ENCODE results near the gene PPP1R3D. TPM values are rescaled to one million over a fixed set of nuclear protein-coding genes. Genes with fewer than 3 reads are reported as not detected.
A peak's percentile ranks its signal among the peaks of the same experiment; 100 is the strongest.

PPP1R3D gene
- total RNA-seq, 1 donor from 2014 or later, result 0.30 TPM

GRCh38 chr20:59985864-59986263 lies 45.8 kb upstream of the PPP1R3D start:
- no peak for TF ChIP-seq EZH2 (IDR thresholded peaks at IDR 0.05)
- TF ChIP-seq, protein P1, sequence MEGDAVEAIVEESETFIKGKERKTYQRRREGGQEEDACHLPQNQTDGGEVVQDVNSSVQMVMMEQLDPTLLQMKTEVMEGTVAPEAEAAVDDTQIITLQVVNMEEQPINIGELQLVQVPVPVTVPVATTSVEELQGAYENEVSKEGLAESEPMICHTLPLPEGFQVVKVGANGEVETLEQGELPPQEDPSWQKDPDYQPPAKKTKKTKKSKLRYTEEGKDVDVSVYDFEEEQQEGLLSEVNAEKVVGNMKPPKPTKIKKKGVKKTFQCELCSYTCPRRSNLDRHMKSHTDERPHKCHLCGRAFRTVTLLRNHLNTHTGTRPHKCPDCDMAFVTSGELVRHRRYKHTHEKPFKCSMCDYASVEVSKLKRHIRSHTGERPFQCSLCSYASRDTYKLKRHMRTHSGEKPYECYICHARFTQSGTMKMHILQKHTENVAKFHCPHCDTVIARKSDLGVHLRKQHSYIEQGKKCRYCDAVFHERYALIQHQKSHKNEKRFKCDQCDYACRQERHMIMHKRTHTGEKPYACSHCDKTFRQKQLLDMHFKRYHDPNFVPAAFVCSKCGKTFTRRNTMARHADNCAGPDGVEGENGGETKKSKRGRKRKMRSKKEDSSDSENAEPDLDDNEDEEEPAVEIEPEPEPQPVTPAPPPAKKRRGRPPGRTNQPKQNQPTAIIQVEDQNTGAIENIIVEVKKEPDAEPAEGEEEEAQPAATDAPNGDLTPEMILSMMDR (IDR thresholded peaks at IDR 0.05), result peak; percentile 29
- Mint-ChIP-seq H3K27ac (no peak overlapping the region), H3K4me1 (peaks cover 9% of the 10 kb centered on the region), H3K36me3 (no peaks in the 10 kb centered on the region), H3K9me3 (peaks cover 4% of the 10 kb centered on the region), H3K4me3 (no peak overlapping the region), H3K27me3 (ENCODE audit: insufficient read depth, low read depth) (peaks cover 4% of the 10 kb centered on the region)
- Histone ChIP-seq H3K9ac (no peak overlapping the region), H2AFZ (replicated peaks) (no peak overlapping the region), H3K4me3 (no peak overlapping the region), H3K27ac (no peak overlapping the region), H3K4me2 (no peak overlapping the region), H3K4me1 (peaks cover 7% of the 10 kb centered on the region), H3K36me3 (no peaks in the 10 kb centered on the region), H4K20me1 (ENCODE audit: low read depth) (no peaks in the 10 kb centered on the region), H3K9me3 (ENCODE audit: low read depth) (no peaks in the 10 kb centered on the region), H3F3A (ENCODE audit: low read depth) (no peaks in the 10 kb centered on the region), H3K27me3 (no peaks in the 10 kb centered on the region), H3K79me2 (ENCODE audit: low read depth) (no peaks in the 10 kb centered on the region)
- DNase-seq (ENCODE audit: low spot score), result no peak

DNA sequence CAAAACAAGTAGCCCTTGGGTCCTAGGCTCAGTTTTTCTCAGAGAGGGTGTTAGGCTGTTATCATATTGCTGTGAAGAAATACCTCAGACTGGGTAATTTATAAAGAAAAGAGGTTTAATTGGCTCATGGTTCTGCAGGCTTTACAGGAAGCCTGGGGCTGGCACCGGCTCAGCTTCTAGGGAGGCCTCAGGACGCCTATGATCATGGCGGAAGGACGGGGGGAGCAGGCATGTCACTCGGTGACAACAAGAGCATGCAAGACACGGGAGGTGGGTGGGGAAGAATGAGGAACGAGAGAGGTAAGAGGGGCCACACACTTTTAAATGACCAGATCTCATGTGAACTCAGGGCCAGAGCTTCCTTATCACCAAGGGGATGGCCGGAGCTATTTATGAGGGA lies 45.1 kb upstream of the PPP1R3D start:
- DNase-seq (ENCODE audit: low spot score), result no peak
- H3K4me1 Mint-ChIP-seq, result peaks cover 9% of the 10 kb centered on the region
- H3K79me2 ChIP-seq (ENCODE audit: low read depth), result no peaks in the 10 kb centered on the region

GRCh38 chr20:59984541-59984940 lies 44.4 kb upstream of the PPP1R3D start:
- no peaks in the 10 kb centered on the region for H3F3A ChIP-seq (ENCODE audit: low read depth)
- H3K79me2 ChIP-seq (ENCODE audit: low read depth), result no peaks in the 10 kb centered on the region
- no peak for DNase-seq (ENCODE audit: low spot score)
- Mint-ChIP-seq H3K27ac (no peak overlapping the region), H3K9me3 (peaks cover 4% of the 10 kb centered on the region), H3K36me3 (no peaks in the 10 kb centered on the region), H3K4me1 (peaks cover 9% of the 10 kb centered on the region), H3K27me3 (ENCODE audit: insufficient read depth, low read depth) (peaks cover 4% of the 10 kb centered on the region), H3K4me3 (no peak overlapping the region)
- H3K4me3 ChIP-seq, result no peak overlapping the region
- H3K4me1 ChIP-seq, result peaks cover 7% of the 10 kb centered on the region
- H3K9me3 ChIP-seq (ENCODE audit: low read depth), result no peaks in the 10 kb centered on the region
- H3K27ac ChIP-seq, result no peak overlapping the region
- H3K4me2 ChIP-seq, result no peak overlapping the region
- no peaks in the 10 kb centered on the region for H3K36me3 ChIP-seq
- TF ChIP-seq, protein P1 (IDR thresholded peaks at IDR 0.05), result no peak
- no peaks in the 10 kb centered on the region for H3K27me3 ChIP-seq
- no peak overlapping the region for H3K9ac ChIP-seq
- H2AFZ ChIP-seq (replicated peaks), result no peak overlapping the region
- no peaks in the 10 kb centered on the region for H4K20me1 ChIP-seq (ENCODE audit: low read depth)

More for the DNA sequence above, 45.1 kb upstream of the PPP1R3D start:
- Mint-ChIP-seq H3K9me3 (peaks cover 4% of the 10 kb centered on the region), H3K27me3 (ENCODE audit: insufficient read depth, low read depth) (peaks cover 4% of the 10 kb centered on the region), H3K27ac (no peak overlapping the region), H3K4me3 (no peak overlapping the region), H3K36me3 (no peaks in the 10 kb centered on the region)
- TF ChIP-seq EZH2phosphoT487 (IDR thresholded peaks at IDR 0.05), result no peak
- TF ChIP-seq, protein P1 (IDR thresholded peaks at IDR 0.05), result no peak
- TF ChIP-seq EZH2 (IDR thresholded peaks at IDR 0.05), result no peak
- Histone ChIP-seq H3K27me3 (no peaks in the 10 kb centered on the region), H3K4me3 (no peak overlapping the region), H2AFZ (replicated peaks) (no peak overlapping the region), H3K27ac (no peak overlapping the region), H3K4me2 (no peak overlapping the region), H3K4me1 (peaks cover 7% of the 10 kb centered on the region), H3K9me3 (ENCODE audit: low read depth) (no peaks in the 10 kb centered on the region), H3K9ac (no peak overlapping the region), H3K36me3 (no peaks in the 10 kb centered on the region), H3F3A (ENCODE audit: low read depth) (no peaks in the 10 kb centered on the region), H4K20me1 (ENCODE audit: low read depth) (no peaks in the 10 kb centered on the region)

DNA sequence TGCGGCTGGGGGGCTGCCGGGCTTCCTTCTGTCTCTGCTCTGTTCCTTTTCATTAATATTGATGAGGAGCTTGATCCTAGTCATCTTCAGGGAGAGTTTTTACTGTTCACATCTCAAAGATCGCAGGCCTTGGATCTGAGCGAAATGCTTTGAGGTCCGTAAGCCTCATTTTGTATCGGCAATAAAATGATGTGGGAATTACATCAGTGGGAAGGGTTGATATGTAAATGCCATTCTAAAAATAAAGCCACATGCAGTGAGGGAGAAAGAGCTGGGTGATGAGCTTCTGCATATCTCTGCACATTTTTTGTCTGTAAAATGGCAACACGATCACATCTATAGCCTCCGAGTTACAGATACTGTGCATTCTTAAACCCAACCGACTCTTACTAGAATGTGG lies 43.0 kb upstream of the PPP1R3D start:
- Histone ChIP-seq H3K36me3 (no peaks in the 10 kb centered on the region), H3K9ac (no peak overlapping the region), H3K27me3 (no peaks in the 10 kb centered on the region), H4K20me1 (ENCODE audit: low read depth) (no peaks in the 10 kb centered on the region), H2AFZ (replicated peaks) (no peak overlapping the region), H3F3A (ENCODE audit: low read depth) (no peaks in the 10 kb centered on the region), H3K79me2 (ENCODE audit: low read depth) (no peaks in the 10 kb centered on the region), H3K4me2 (no peak overlapping the region), H3K9me3 (ENCODE audit: low read depth) (no peaks in the 10 kb centered on the region), H3K4me3 (no peak overlapping the region), H3K27ac (no peak overlapping the region), H3K4me1 (no peaks in the 10 kb centered on the region)
- H3K27ac Mint-ChIP-seq, result no peak overlapping the region
- H3K4me1 Mint-ChIP-seq, result peaks cover 3% of the 10 kb centered on the region
- no peaks in the 10 kb centered on the region for H3K36me3 Mint-ChIP-seq
- no peaks in the 10 kb centered on the region for H3K9me3 Mint-ChIP-seq
- no peak for DNase-seq (ENCODE audit: low spot score)
- peaks cover 2% of the 10 kb centered on the region for H3K27me3 Mint-ChIP-seq (ENCODE audit: insufficient read depth, low read depth)
- no peak overlapping the region for H3K4me3 Mint-ChIP-seq
- TF ChIP-seq, protein P1 (IDR thresholded peaks at IDR 0.05), result no peak
- no peak for TF ChIP-seq EZH2phosphoT487 (IDR thresholded peaks at IDR 0.05)
- no peak for TF ChIP-seq EZH2 (IDR thresholded peaks at IDR 0.05)
